Suprapubic skin (tissue), 4 donors: ENCODE results near the gene MCM3AP. TPM values are rescaled to one million over a fixed set of nuclear protein-coding genes. Genes with fewer than 3 reads are reported as not detected.
"Not testable (repeated sequence)": the region's sequence is repeated elsewhere in the genome, so short reads cannot be mapped to it uniquely, and the experiment has no call there.

Experiments
- DNase-seq, 2 donors: peaks; one replicate each; pipeline ENCODE4 v3.0.0-alpha.2; 2019; ENCODE audit warnings: low spot score in 2 of 2
- H3K27ac ChIP-seq: fragments of 200-600 bp; sonication (generic); one replicate; pipeline ENCODE4 v1.5.1; 2019
- H3K27me3 ChIP-seq: fragments of 200-600 bp; sonication (generic); one replicate; pipeline ENCODE4 v1.5.1; 2019
- H3K36me3 ChIP-seq: fragments of 200-600 bp; sonication (generic); one replicate; pipeline ENCODE4 v1.5.1; 2019
- H3K4me1 ChIP-seq: fragments of 200-600 bp; sonication (generic); one replicate; pipeline ENCODE4 v1.5.1; 2019
- H3K4me3 ChIP-seq: fragments of 200-600 bp; sonication (generic); one replicate; pipeline ENCODE4 v1.5.1; 2019; ENCODE audit warnings: mild to moderate bottlenecking
- H3K9me3 ChIP-seq: fragments of 200-600 bp; sonication (generic); one replicate; pipeline ENCODE4 v1.5.1; 2019
- EP300 ChIP-seq: sonication (generic); formaldehyde crosslinking; IDR thresholded peaks from one replicate; pipeline ENCODE4 v1.6.1; 2017; ENCODE audit warnings: antibody characterized with exemption
- POLR2A ChIP-seq, 2 donors: fragments of 450-650 bp; IDR thresholded peaks; one replicate each; pipeline ENCODE4 v1.6.1; 2017; ENCODE audit warnings: antibody characterized with exemption in 2 of 2, mild to moderate bottlenecking in 2 of 2, moderate library complexity in 2 of 2
- POLR2AphosphoS5 ChIP-seq, 3 donors: sonication (generic); formaldehyde crosslinking; IDR thresholded peaks; one replicate each; pipeline ENCODE4 v1.6.1; 2017; ENCODE audit warnings: antibody characterized with exemption in 3 of 3
- WGBS: methylation state at CpG from one replicate; pipeline ENCODE4 v1.1.5; 2018; 5-methylcytosine and 5-hydroxymethylcytosine counted together
- total RNA-seq, 4 donors: library from RNA; depleted of rRNA; stranded (reverse); fragments of >200 nt; gene quantifications; one replicate each; pipeline ENCODE4 v1.1.0, GENCODE V29; 2016
- TF ChIP-seq, protein P1 (sequence below), 2 donors: fragments of 200-600 bp in 1 of 2; fragments of 450-650 bp in 1 of 2; sonication (generic) in 1 of 2; IDR thresholded peaks; one replicate each; pipeline ENCODE4 v1.5.1; 2016 to 2019; ENCODE audit warnings: antibody characterized with exemption in 2 of 2, mild to moderate bottlenecking in 1 of 2, moderate library complexity in 1 of 2

Gene MCM3AP
- total RNA-seq, 4 donors from 2014 or later, result 77.9 to 134 (median 79.8) TPM

GRCh38 chr21:46245213-46245915 lies 40.0 kb downstream of the MCM3AP start:
- Histone ChIP-seq H3K4me3 (no peak overlapping the region), H3K27me3 (no peaks in the 10 kb centered on the region), H3K9me3 (no peaks in the 10 kb centered on the region), H3K4me1 (no peaks in the 10 kb centered on the region), H3K36me3 (peaks cover 95% of the 10 kb centered on the region), H3K27ac (no peak overlapping the region)
- WGBS, result 95% methylated on average over 3 of the region's 3 CpGs
- peak in 1 of 2 donors; percentile 6 for DNase-seq
- TF ChIP-seq POLR2A (IDR thresholded peaks at IDR 0.05), result no peak
- TF ChIP-seq, protein P1, sequence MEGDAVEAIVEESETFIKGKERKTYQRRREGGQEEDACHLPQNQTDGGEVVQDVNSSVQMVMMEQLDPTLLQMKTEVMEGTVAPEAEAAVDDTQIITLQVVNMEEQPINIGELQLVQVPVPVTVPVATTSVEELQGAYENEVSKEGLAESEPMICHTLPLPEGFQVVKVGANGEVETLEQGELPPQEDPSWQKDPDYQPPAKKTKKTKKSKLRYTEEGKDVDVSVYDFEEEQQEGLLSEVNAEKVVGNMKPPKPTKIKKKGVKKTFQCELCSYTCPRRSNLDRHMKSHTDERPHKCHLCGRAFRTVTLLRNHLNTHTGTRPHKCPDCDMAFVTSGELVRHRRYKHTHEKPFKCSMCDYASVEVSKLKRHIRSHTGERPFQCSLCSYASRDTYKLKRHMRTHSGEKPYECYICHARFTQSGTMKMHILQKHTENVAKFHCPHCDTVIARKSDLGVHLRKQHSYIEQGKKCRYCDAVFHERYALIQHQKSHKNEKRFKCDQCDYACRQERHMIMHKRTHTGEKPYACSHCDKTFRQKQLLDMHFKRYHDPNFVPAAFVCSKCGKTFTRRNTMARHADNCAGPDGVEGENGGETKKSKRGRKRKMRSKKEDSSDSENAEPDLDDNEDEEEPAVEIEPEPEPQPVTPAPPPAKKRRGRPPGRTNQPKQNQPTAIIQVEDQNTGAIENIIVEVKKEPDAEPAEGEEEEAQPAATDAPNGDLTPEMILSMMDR (IDR thresholded peaks at IDR 0.05), result no peak
- TF ChIP-seq POLR2AphosphoS5 (IDR thresholded peaks at IDR 0.05), result no peak
- no peak for TF ChIP-seq EP300

- no peaks in the 10 kb centered on the region for H3K9me3 ChIP-seq
- 65% methylated on average over 4 of the region's 8 CpGs for WGBS
These were observed 40.8 kb downstream of the MCM3AP start for GRCh38 chr21:46244602-46245001.

DNA sequence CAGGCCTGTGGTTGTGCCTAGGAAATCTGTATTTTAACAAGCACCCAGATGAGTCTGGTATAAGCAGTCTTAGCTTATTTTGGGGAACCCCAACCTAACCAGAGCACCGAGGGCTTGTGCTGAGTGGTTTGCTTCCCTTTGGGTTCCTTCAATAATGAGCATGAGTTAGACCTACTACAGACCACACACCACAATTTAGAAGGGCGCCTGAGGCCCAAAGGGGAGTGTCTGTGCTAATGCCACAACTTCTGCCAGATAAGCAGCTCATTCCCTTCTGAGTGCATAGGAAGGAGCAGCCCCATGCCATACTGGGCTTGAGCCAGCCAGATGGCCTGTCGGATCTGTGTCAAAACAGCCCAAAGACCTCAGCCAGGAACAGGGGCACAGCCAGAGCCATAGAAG lies 41.5 kb downstream of the MCM3AP start:
- peaks cover 95% of the 10 kb centered on the region for H3K36me3 ChIP-seq
- WGBS, result 89% methylated on average over 3 of the region's 3 CpGs
- no peaks in the 10 kb centered on the region for H3K4me1 ChIP-seq
- no peak overlapping the region for H3K4me3 ChIP-seq
- H3K9me3 ChIP-seq, result no peaks in the 10 kb centered on the region
- no peak overlapping the region for H3K27ac ChIP-seq
- peak in 1 of 2 donors; percentile 45 for DNase-seq
- no peaks in the 10 kb centered on the region for H3K27me3 ChIP-seq
- TF ChIP-seq EP300 (no peak), POLR2A (IDR thresholded peaks at IDR 0.05) (no peak), POLR2AphosphoS5 (IDR thresholded peaks at IDR 0.05) (no peak)
- TF ChIP-seq, protein P1 (IDR thresholded peaks at IDR 0.05), result no peak

More at GRCh38 chr21:46244602-46245001, 40.8 kb downstream of the MCM3AP start:
- peaks cover 95% of the 10 kb centered on the region for H3K36me3 ChIP-seq
- no peaks in the 10 kb centered on the region for H3K4me1 ChIP-seq
- no peak overlapping the region for H3K4me3 ChIP-seq
- DNase-seq, result no peak
- TF ChIP-seq EP300, result no peak
- H3K27ac ChIP-seq, result no peak overlapping the region
- no peaks in the 10 kb centered on the region for H3K27me3 ChIP-seq

DNA sequence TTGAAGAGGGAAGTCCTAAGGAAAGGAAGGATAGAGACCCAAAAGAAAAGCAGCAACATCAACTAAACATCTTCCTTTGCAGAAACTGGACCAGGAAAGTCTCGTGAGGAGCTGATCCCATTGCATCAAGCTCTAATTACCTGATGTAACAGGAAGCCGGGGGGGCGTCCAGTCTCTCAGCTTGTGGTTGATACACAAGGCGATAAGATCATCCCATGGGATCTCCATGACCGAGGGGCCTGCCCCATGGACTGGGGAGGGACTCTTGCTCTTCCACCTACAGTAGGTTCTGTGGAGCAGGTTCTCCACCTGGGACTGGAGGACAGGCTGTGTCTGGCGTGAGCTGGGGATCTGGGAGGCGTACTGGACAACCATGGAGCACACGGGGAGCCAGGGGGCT lies 42.1 kb downstream of the MCM3AP start:
- no peak overlapping the region for H3K4me3 ChIP-seq
- H3K9me3 ChIP-seq, result no peaks in the 10 kb centered on the region
- no peak overlapping the region for H3K27ac ChIP-seq
- 93% methylated on average over 8 of the region's 8 CpGs for whole genome bisulfite sequencing
- no peak for TF ChIP-seq EP300
- TF ChIP-seq POLR2A (IDR thresholded peaks at IDR 0.05), result no peak
- TF ChIP-seq, protein P1 (IDR thresholded peaks at IDR 0.05), result no peak
- TF ChIP-seq POLR2AphosphoS5 (IDR thresholded peaks at IDR 0.05), result no peak
- H3K36me3 ChIP-seq, result peaks cover 93% of the 10 kb centered on the region
- DNase-seq, result peak in 1 of 2 donors; percentile 71
- no peaks in the 10 kb centered on the region for H3K27me3 ChIP-seq
- H3K4me1 ChIP-seq, result no peaks in the 10 kb centered on the region

DNA sequence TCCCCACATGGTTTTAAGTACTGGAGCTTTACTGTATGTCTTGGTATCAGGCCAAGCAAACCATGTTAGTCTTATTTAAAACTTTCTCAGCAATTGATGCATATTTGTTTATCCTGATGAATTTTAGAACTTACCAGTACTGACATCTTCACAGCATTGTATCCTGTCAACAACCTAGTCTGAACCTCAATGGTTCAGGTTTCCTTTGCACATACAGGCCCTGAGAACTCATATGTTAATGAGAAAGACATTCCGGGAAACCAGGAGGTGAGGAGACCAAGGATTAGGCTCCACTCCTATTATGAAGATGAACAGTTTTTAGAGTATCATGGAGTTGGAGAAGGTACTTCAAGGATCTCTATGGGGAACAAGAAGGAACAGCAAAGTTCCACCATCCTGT lies 43.8 kb downstream of the MCM3AP start:
- not testable (repeated sequence) for H3K4me3 ChIP-seq, H3K27me3 ChIP-seq, H3K27ac ChIP-seq, DNase-seq, H3K9me3 ChIP-seq, H3K4me1 ChIP-seq
- H3K36me3 ChIP-seq, result peaks cover 85% of the 10 kb centered on the region
- WGBS, result 89% methylated on average over 1 of the region's 1 CpG

- H3K27me3 ChIP-seq, result no peaks in the 10 kb centered on the region
- no peak overlapping the region for H3K4me3 ChIP-seq
- WGBS, result 90% methylated on average over 7 of the region's 7 CpGs
- DNase-seq, result no peak
- H3K4me1 ChIP-seq, result no peaks in the 10 kb centered on the region
- peaks cover 85% of the 10 kb centered on the region for H3K36me3 ChIP-seq
- TF ChIP-seq, protein P1 (IDR thresholded peaks at IDR 0.05), result no peak
- TF ChIP-seq POLR2AphosphoS5 (IDR thresholded peaks at IDR 0.05) (no peak), EP300 (no peak), POLR2A (IDR thresholded peaks at IDR 0.05) (no peak)
- no peak overlapping the region for H3K27ac ChIP-seq
- H3K9me3 ChIP-seq, result no peaks in the 10 kb centered on the region
These were observed 45.5 kb downstream of the MCM3AP start for GRCh38 chr21:46239817-46240325.
